Airway epithelial cell (primary cell): ENCODE data around the gene SF3B4. TPM values are rescaled to one million over a fixed set of nuclear protein-coding genes. Genes with fewer than 3 reads are reported as not detected.

ENCODE experiments used
- total RNA-seq: library from RNA; depleted of rRNA; stranded (reverse); fragments of >200 nt; gene quantifications from 2 replicates; pipeline ENCODE4 v1.2.3, GENCODE V29; 2015

The SF3B4 gene, protein sequence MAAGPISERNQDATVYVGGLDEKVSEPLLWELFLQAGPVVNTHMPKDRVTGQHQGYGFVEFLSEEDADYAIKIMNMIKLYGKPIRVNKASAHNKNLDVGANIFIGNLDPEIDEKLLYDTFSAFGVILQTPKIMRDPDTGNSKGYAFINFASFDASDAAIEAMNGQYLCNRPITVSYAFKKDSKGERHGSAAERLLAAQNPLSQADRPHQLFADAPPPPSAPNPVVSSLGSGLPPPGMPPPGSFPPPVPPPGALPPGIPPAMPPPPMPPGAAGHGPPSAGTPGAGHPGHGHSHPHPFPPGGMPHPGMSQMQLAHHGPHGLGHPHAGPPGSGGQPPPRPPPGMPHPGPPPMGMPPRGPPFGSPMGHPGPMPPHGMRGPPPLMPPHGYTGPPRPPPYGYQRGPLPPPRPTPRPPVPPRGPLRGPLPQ
- total RNA-seq = 10.6 and 15.6 TPM in 2 replicates

GRCh38 chr1:149927563-149928400 is at the start of gene SF3B4:
TSS of gene SF3B4 (minus strand) at chr1:149927803. CDS start at chr1:149927759, 44 bp downstream.

DNA sequence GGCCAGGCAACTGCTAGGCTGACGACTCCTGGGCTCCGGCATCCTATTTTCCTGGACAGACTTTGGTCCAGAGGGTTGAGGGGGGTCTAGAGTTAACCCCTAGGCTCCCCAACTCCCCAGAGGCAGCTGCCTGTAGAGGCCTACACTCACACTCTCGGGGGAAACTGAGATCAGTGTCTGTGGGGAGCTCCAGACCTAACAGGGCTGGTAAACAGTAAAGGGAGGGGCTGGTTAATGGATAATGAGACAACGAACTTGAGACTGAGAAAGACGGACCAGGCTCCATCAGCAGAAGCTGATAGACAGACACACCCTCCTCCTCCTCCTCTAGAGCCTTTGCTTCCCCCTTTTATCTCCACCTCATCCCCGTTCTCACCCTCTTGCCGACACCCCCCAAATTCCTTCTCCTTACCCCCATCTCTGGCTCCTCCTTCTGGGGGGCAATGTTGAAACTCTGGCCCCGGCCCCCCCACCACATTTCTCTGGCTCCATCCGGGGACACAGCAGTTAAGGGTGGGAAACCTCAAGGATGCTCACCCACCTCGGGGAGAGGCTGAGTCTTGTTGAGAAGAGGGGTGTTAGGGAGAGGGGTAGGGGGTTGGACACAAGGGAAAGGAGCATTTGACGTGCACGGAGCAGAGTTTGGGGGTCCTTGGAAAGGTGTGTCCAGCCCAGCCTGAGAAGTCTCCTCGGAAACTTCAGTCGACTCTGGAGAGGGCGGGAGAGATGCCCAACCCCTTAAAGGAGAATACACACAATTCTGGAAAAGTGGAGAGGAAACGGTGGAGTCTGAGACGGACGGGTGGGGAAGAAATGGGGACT is 8.8 kb upstream of the SF3B4 start, which contains the start of gene MTMR11:
Gene MTMR11, minus strand, starts transcription at position 710 of the 822 bp plus-strand sequence. Its CDS starts 232 bp downstream, at position 478.

GRCh38 chr1:149917571-149918144 is 9.9 kb downstream of the SF3B4 start, which contains the start of gene SV2A:
TSS of gene SV2A (minus strand) at chr1:149917844. CDS start at chr1:149913840, 4,004 bp downstream.

GRCh38 chr1:149899460-149900284 is 27.9 kb downstream of the SF3B4 start, which contains the start of gene BOLA1:
TSS of gene BOLA1 (plus strand) at chr1:149899568. CDS start at chr1:149900060, 492 bp downstream.

Other genes with a start within 250 kb of the SF3B4 start
- gene FCGR1A, start 145.1 kb downstream of the SF3B4 start, total RNA-seq = not detected in 2 replicates
- 24.9 and 29.4 TPM in 2 replicates for gene BOLA1, start 28.2 kb downstream of the SF3B4 start, total RNA-seq
- gene SV2A, start 10.0 kb downstream of the SF3B4 start, total RNA-seq = 3.4 and 4.5 TPM in 2 replicates
- 9.3 and 10.2 TPM in 2 replicates for gene MTMR11, start 9.1 kb upstream of the SF3B4 start, total RNA-seq
- 6.5 and 9.5 TPM in 2 replicates for gene OTUD7B, start 82.9 kb upstream of the SF3B4 start, total RNA-seq
- 18.4 and 23.1 TPM in 2 replicates for gene VPS45, start 140.0 kb upstream of the SF3B4 start, total RNA-seq
- gene PLEKHO1, start 222.1 kb upstream of the SF3B4 start, total RNA-seq = 7.2 and 8.0 TPM in 2 replicates